Osteoblast (primary cell): Measurements from ENCODE around the gene RXYLT1. TPM values are rescaled to one million over a fixed set of nuclear protein-coding genes. Genes with fewer than 3 reads are reported as not detected.
"Not testable (repeated sequence)": the region's sequence is repeated elsewhere in the genome, so short reads cannot be mapped to it uniquely, and the experiment has no call there.

Experiments used
- DNase-seq: peaks from one replicate; pipeline ENCODE4 v3.0.0; 2011; ENCODE audit warnings: low spot score, mixed read lengths; ENCODE audit not compliant: insufficient read length; ENCODE audit errors: missing footprints
- H2AFZ ChIP-seq: 2 replicates; pipeline ENCODE4 v1.6.0; 2011; ENCODE audit warnings: mild to moderate bottlenecking, low read length
- H3K27ac ChIP-seq: 2 replicates; pipeline ENCODE4 v1.5.1; 2011; ENCODE audit warnings: mild to moderate bottlenecking, low read depth, low read length, moderate library complexity
- H3K27me3 ChIP-seq: 2 replicates; pipeline ENCODE4 v1.6.0; 2012; ENCODE audit warnings: mild to moderate bottlenecking, control low read depth, inconsistent platforms, low read length, moderate library complexity; ENCODE audit not compliant: insufficient read depth
- H3K36me3 ChIP-seq: 2 replicates; pipeline ENCODE4 v1.5.1; 2011; ENCODE audit warnings: mild to moderate bottlenecking, low read length, control low read depth, moderate library complexity; ENCODE audit not compliant: insufficient read depth
- H3K4me1 ChIP-seq: 2 replicates; pipeline ENCODE4 v1.5.1; 2011; ENCODE audit warnings: mild to moderate bottlenecking, low read length, control low read depth, moderate library complexity; ENCODE audit not compliant: insufficient read depth
- H3K4me2 ChIP-seq: 2 replicates; pipeline ENCODE4 v1.6.0; 2011; ENCODE audit warnings: mild to moderate bottlenecking, low read length; ENCODE audit not compliant: insufficient read depth
- H3K4me3 ChIP-seq: fragments of 200-600 bp; sonication (generic); 3 replicates; pipeline ENCODE4 v1.5.1; 2012; ENCODE audit warnings: mild to moderate bottlenecking, low read length, inconsistent platforms; ENCODE audit not compliant: insufficient read depth
- H3K79me2 ChIP-seq: 2 replicates; pipeline ENCODE4 v1.6.0; 2012; ENCODE audit warnings: mild to moderate bottlenecking, low read length, control low read depth, inconsistent platforms; ENCODE audit not compliant: insufficient read depth
- H3K9me3 ChIP-seq: 2 replicates; pipeline ENCODE4 v1.5.1; 2011; ENCODE audit warnings: low read depth, low read length, control low read depth
- H4K20me1 ChIP-seq: 2 replicates; pipeline ENCODE4 v1.6.0; 2012; ENCODE audit warnings: mild to moderate bottlenecking, low read length, control low read depth; ENCODE audit not compliant: insufficient read depth
- CTCF ChIP-seq: IDR thresholded peaks from 2 replicates; pipeline ENCODE4 v1.5.1; 2011; ENCODE audit warnings: mild to moderate bottlenecking, low read depth, low read length, moderate library complexity; ENCODE audit errors: extremely low read depth
- total RNA-seq: library from RNA; depleted of rRNA; stranded (reverse); fragments of >200 nt; gene quantifications from 2 replicates; pipeline ENCODE4 v1.2.3, GENCODE V29; 2012

RXYLT1 gene
- total RNA-seq, 1 donor: 14.5 TPM

DNA sequence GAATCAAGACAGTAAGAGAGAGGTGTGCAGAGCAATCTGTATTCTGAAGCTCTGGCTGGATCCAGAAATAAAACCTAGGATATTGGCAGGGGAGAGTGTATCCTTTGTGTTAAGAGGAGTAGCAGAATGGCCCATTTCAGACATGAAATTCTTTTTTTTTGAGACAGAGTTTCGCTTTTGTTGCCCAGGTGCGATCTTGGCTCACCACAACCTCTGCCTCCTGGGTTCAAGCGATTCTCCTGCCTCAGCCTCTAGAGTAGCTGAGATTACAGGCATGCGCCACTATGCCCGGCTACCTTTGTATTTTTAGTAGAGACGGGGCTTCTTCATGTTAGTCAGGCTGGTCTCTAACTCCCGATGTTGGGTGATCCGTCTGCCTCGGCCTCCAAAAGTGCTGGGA, 58.7 kb downstream of the RXYLT1 start:
- no peak for TF ChIP-seq CTCF
- Histone ChIP-seq H3K4me1 (no peaks in the 10 kb centered on the region), H3K4me3 (no peak overlapping the region), H3K4me2 (no peak overlapping the region), H3K36me3 (no peaks in the 10 kb centered on the region), H3K27me3 (no peaks in the 10 kb centered on the region), H2AFZ (no peak overlapping the region), H3K27ac (no peak overlapping the region), H3K9me3 (no peaks in the 10 kb centered on the region), H3K79me2 (no peaks in the 10 kb centered on the region), H4K20me1 (no peaks in the 10 kb centered on the region)
- DNase-seq: no peak

DNA sequence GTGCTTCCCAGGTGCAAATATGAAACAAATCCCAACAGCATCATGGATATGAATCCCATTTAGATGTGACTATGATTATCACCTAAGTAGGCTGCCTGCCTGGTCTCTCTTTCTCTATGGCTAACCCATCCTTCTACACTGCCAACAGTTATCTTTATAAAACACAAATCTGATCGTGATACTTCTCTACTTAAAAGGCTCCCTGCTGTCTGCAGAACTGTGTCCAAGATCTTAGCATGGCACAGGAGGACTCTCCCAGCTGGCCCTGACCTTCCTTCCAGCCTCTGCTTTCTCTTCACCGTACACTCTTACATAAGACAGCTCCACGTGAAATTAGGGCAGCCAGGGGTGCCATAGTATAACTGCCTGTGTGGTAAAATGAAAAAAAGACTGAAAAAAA, 61.3 kb downstream of the RXYLT1 start:
- H3K36me3 ChIP-seq: no peaks in the 10 kb centered on the region
- H3K4me3 ChIP-seq: no peak overlapping the region
- H3K79me2 ChIP-seq: peaks cover 16% of the 10 kb centered on the region
- no peaks in the 10 kb centered on the region for H3K27me3 ChIP-seq
- H2AFZ ChIP-seq: peak overlapping the region; percentile 10
- H3K27ac ChIP-seq: no peak overlapping the region
- DNase-seq: peak; percentile 56
- H3K4me1 ChIP-seq: peaks cover 1% of the 10 kb centered on the region
- no peak overlapping the region for H3K4me2 ChIP-seq
- H4K20me1 ChIP-seq: no peaks in the 10 kb centered on the region
- no peak for TF ChIP-seq CTCF
- no peaks in the 10 kb centered on the region for H3K9me3 ChIP-seq

GRCh38 chr12:63841571-63841970, 61.9 kb downstream of the RXYLT1 start:
- Histone ChIP-seq H4K20me1 (peaks cover 1% of the 10 kb centered on the region), H3K9me3 (no peaks in the 10 kb centered on the region), H3K4me1 (peaks cover 7% of the 10 kb centered on the region), H2AFZ (peak overlapping the region; percentile 11), H3K27me3 (no peaks in the 10 kb centered on the region), H3K36me3 (no peaks in the 10 kb centered on the region), H3K79me2 (peaks cover 22% of the 10 kb centered on the region), H3K4me3 (no peak overlapping the region), H3K27ac (no peak overlapping the region), H3K4me2 (no peak overlapping the region)
- peak; percentile 75 for DNase-seq
- TF ChIP-seq CTCF: no peak

- H3K36me3 ChIP-seq, DNase-seq, H4K20me1 ChIP-seq, H2AFZ ChIP-seq, H3K27me3 ChIP-seq, H3K9me3 ChIP-seq, H3K27ac ChIP-seq, H3K4me3 ChIP-seq: not testable (repeated sequence)
- H3K4me2 ChIP-seq: peak overlapping the region; percentile 89
- H3K79me2 ChIP-seq: peaks cover 34% of the 10 kb centered on the region
- peaks cover 17% of the 10 kb centered on the region for H3K4me1 ChIP-seq
These were observed 63.0 kb downstream of the RXYLT1 start for GRCh38 chr12:63842750-63843149.
